HG03066 (cell line): ENCODE data around the gene WDR19.
"Not testable (repeated sequence)": the region's sequence is repeated elsewhere in the genome, so short reads cannot be mapped to it uniquely, and the experiment has no call there.

Experiments
- ATAC-seq: cut with Tn5 transposase; IDR thresholded peaks from one replicate; pipeline ENCODE4 v1.9.1; 2021; ENCODE audit warnings: low read depth; ENCODE audit not compliant: unreplicated experiment

WDR19 gene

DNA sequence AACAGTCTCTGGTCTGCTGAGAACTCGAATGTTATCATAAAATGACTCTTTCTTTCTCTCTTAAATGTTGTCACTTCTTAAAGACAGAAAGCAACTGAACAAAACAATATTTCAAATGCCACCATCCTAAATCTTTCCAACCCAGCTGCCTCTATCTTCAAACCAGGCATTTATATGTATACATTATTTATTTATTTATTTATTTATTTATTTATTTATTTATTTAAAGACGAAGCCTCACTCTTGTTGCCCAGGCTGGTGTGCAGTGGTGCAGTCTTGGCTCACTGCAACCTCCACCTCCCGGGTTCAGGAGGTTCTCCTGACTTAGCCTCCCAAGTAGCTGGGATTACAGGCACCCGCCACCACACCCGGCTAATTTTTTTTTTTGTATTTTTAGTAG, 110.1 kb downstream of the WDR19 start:
- not testable (repeated sequence) for ATAC-seq

- no peak for ATAC-seq
Observed at GRCh38 chr4:39295784-39296183, 113.5 kb downstream of the WDR19 start.

- ATAC-seq = no peak
Observed at GRCh38 chr4:39302901-39303300, 120.6 kb downstream of the WDR19 start.

GRCh38 chr4:39303871-39304270, 121.5 kb downstream of the WDR19 start:
- no peak for ATAC-seq

DNA sequence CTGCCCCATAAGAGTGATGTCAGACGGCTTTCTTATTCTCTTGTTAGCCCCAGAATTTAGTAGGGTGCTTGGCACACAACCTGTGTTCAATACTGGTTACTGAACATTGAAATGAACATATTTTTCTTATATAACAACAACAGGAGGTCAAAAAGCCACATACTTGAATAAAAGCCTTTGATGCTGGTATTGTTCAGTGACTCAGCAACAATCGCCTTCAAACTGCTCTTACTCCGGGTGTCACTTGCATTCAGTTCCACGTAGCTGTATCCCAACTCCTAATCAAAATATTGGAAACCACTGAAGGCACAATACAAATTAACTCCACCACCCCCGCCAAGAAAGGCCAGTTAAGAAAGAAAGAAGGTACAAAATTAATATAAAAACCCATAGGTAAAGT, 122.3 kb downstream of the WDR19 start:
- ATAC-seq = no peak

- ATAC-seq = no peak
Observed at GRCh38 chr4:39305912-39306677, 123.8 kb downstream of the WDR19 start.

DNA sequence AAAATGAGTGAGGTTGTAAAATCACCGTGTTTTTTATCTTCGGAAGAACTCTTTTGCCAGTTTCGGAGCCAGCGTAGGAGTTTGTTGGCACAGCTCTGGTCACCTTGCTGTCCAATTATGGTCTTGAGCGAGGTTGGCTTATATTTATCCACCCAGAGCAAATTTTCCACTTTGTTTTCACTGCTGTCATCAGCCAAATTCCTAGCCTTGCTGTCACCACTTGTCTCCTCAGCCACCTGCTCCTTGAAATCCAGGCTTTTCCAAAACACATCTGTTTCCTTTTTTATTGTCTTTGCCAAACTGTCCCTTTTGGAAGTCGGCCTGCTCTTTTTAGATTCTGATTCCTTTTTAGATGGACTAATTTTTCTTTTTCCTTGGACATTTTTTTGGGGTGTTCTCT, 126.3 kb downstream of the WDR19 start:
- ATAC-seq = no peak

DNA sequence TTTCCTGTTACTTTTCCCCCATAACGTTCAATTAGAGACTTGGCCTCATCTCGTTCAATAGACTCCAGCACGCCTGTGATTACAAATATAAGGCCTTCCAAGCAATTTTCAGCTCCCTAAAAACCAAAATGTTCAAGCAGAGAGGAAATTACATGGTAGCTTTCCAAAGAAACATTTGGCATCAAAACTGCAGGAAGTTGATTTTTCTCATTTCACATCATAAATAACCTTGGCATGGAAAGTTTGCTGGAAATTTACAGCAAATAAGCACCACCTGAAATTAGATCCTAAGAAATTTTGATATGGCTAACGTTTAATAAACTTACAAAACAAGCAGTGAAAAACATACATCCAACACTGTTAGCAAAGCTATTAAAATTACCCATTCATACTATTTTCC, 130.5 kb downstream of the WDR19 start:
- ATAC-seq = no peak

DNA sequence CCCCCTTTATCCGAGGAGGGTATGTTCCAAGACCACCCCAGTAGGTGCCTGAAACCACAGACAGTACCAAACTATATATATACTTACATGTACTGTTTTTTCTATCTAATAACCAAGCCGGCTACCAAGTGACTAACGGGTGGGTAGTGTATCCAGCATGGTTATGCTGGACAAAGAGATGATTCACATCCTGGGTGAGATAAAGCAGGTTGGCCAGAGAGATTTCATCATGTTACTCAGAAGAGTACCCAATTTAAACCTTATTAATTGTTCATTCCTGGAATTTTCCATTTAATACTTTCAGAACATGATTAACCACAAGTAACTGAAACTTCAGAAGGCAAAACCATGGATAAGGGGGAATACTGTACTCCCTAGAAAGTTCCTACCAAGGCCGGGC, 137.3 kb downstream of the WDR19 start:
- ATAC-seq = no peak

GRCh38 chr4:39320381-39321115, 138.2 kb downstream of the WDR19 start:
- ATAC-seq = no peak

- ATAC-seq = no peak
Observed at GRCh38 chr4:39323821-39324220, 141.5 kb downstream of the WDR19 start.

DNA sequence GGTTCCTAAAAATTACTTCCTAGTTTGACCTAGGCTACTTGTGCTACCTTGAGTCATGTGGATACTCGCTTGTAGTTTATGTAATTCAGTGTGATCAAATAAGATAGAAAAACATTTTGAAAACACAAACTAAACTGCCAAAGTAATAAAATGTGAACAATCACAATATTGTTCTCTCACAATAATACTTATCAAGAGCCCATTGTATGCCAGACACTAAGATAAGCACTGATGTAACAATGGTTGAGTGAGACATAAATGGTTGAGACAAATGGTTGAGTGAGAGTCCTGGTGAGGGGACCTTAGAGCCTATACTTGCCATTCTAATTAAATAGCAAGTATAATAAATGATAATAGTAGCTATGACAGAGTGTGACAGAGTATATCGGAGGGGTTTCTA, 142.1 kb downstream of the WDR19 start:
- no peak for ATAC-seq

- no peak for ATAC-seq
Observed at GRCh38 chr4:39324897-39325613, 142.7 kb downstream of the WDR19 start.

- ATAC-seq = no peak
Observed at GRCh38 chr4:39326468-39326977, 144.2 kb downstream of the WDR19 start.

DNA sequence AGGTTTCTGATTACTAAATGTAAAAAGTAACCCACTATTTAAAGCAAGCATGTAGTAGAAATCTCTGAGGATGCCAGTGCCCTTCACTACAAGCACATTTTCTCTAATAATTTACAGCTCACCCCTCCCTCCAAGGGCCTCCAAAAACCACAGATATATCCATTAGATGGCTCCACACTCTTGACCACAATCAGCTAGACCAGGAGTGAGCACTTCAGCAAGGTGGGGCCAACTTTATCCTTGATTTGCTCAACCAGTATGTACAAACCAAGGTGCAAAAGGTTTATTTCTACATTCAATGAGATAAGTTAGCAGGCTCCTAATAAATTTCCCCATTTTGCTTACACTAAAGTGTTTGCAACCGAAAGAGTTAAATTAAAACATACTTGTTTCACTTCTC, 148.0 kb downstream of the WDR19 start:
- ATAC-seq = no peak

DNA sequence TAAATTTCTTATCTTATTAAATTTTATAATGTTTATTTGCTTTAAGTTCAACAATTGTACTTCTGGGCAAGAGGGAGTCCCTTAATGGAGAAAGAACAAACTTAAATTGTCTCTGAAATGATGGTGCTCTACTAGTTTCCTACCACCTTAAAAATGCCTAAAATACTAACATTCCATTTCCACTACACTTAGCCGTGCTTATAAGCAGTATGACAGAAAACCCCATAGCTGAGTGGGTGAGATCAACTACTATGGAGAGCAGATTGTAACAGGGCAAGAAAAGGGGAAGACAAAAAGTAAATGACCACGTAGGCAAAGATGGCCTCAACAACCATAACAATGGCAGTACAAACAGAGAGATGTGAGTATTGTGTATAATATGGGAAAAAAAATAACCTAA, 148.9 kb downstream of the WDR19 start:
- ATAC-seq = no peak
